Fibroblast of lung (primary cell): Measurements from ENCODE around the gene WHRN. TPM values are rescaled to one million over a fixed set of nuclear protein-coding genes. Genes with fewer than 3 reads are reported as not detected.

Experiments
- DNase-seq, 2 donors: peaks; one replicate each; pipeline versions ENCODE4 v3.0.0 to v3.0.0-alpha.2; 2010; ENCODE audit warnings: low read depth in 2 of 2
- H2AFZ ChIP-seq: 2 replicates; pipeline ENCODE4 v1.5.1; 2012; ENCODE audit warnings: low read length, control low read depth, inconsistent platforms
- H3K27ac ChIP-seq: 2 replicates; pipeline ENCODE4 v1.5.1; 2011; ENCODE audit warnings: low read length, control low read depth; ENCODE audit not compliant: insufficient read depth
- H3K27me3 ChIP-seq: 2 replicates; pipeline ENCODE4 v1.5.1; 2011; ENCODE audit warnings: mild to moderate bottlenecking, low read length; ENCODE audit not compliant: control insufficient read depth, insufficient read depth
- H3K36me3 ChIP-seq: 2 replicates; pipeline ENCODE4 v1.5.1; 2011; ENCODE audit warnings: low read length; ENCODE audit not compliant: control insufficient read depth, insufficient read depth
- H3K4me1 ChIP-seq: 2 replicates; pipeline ENCODE4 v1.5.1; 2011; ENCODE audit warnings: low read length; ENCODE audit not compliant: control insufficient read depth, insufficient read depth; ENCODE audit errors: extremely low read depth
- H3K4me2 ChIP-seq: 2 replicates; pipeline ENCODE4 v1.5.1; 2011; ENCODE audit warnings: low read length, control low read depth; ENCODE audit not compliant: insufficient read depth; ENCODE audit errors: extremely low read depth
- H3K4me3 ChIP-seq, 4 experiments: fragments of 200-600 bp in 1 of 4; sonication (generic) in 1 of 4; replicated peaks in 1 of 4; 2 replicates each; pipeline ENCODE4 v1.5.1; 2011 to 2016; ENCODE audit warnings: low read length in 4 of 4, low read depth in 3 of 4, mild to moderate bottlenecking in 3 of 4, control low read depth in 2 of 4, inconsistent platforms in 1 of 4, mixed read lengths in 1 of 4; ENCODE audit not compliant: insufficient read depth in 1 of 4; ENCODE audit errors: control extremely low read depth in 1 of 4
- H3K79me2 ChIP-seq: 2 replicates; pipeline ENCODE4 v1.5.1; 2012; ENCODE audit warnings: mild to moderate bottlenecking, low read length, inconsistent platforms; ENCODE audit not compliant: control insufficient read depth, insufficient read depth
- H3K9ac ChIP-seq: 2 replicates; pipeline ENCODE4 v1.5.1; 2011; ENCODE audit warnings: mild to moderate bottlenecking, low read length, control low read depth; ENCODE audit not compliant: insufficient read depth
- H3K9me3 ChIP-seq: 2 replicates; pipeline ENCODE4 v1.5.1; 2012; ENCODE audit warnings: low read depth, low read length; ENCODE audit not compliant: control insufficient read depth, insufficient read depth
- H4K20me1 ChIP-seq: 2 replicates; pipeline ENCODE4 v1.5.1; 2011; ENCODE audit warnings: low read length; ENCODE audit not compliant: control insufficient read depth, insufficient read depth; ENCODE audit errors: extremely low read depth
- EZH2 ChIP-seq: IDR thresholded peaks from 2 replicates; pipeline ENCODE4 v1.5.1; 2012; ENCODE audit warnings: low read length, control low read depth, mild to moderate bottlenecking; ENCODE audit errors: missing control alignments
- polyA plus RNA-seq, 2 donors: library from polyadenylated mRNA; depleted of rRNA in 1 of 2; stranded (reverse) in 1 of 2; unstranded in 1 of 2; fragments of >200 nt; gene quantifications; 2 replicates each; pipeline ENCODE4 v1.2.1, GENCODE V29; 2011 to 2012; ENCODE audit warnings: missing spikeins in 1 of 2
- total RNA-seq: library from RNA; depleted of rRNA; stranded (reverse); fragments of >200 nt; gene quantifications from 2 replicates; pipeline ENCODE4 v1.2.1, GENCODE V29; 2014
- TF ChIP-seq, protein P1 (sequence below), 2 donors: IDR thresholded peaks in 1 of 2; conservative IDR thresholded peaks in 1 of 2; 1 replicate in 1 of 2; 2 replicates in 1 of 2; pipeline ENCODE4 v1.5.1; 2011 to 2012; ENCODE audit warnings: low read length in 2 of 2, control low read depth in 1 of 2, inconsistent platforms in 1 of 2, low read depth in 1 of 2, mild to moderate bottlenecking in 1 of 2

Gene WHRN
- total and polyA plus RNA-seq, 2 donors (not counting 1 experiment from before 2014, with no cell fraction given) = 0.16 to 1.8 TPM

- TF ChIP-seq, protein P1, sequence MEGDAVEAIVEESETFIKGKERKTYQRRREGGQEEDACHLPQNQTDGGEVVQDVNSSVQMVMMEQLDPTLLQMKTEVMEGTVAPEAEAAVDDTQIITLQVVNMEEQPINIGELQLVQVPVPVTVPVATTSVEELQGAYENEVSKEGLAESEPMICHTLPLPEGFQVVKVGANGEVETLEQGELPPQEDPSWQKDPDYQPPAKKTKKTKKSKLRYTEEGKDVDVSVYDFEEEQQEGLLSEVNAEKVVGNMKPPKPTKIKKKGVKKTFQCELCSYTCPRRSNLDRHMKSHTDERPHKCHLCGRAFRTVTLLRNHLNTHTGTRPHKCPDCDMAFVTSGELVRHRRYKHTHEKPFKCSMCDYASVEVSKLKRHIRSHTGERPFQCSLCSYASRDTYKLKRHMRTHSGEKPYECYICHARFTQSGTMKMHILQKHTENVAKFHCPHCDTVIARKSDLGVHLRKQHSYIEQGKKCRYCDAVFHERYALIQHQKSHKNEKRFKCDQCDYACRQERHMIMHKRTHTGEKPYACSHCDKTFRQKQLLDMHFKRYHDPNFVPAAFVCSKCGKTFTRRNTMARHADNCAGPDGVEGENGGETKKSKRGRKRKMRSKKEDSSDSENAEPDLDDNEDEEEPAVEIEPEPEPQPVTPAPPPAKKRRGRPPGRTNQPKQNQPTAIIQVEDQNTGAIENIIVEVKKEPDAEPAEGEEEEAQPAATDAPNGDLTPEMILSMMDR (conservative IDR thresholded peaks at IDR 0.05 in 1 of 2, IDR thresholded peaks at IDR 0.05 in 1 of 2; ENCODE audit: low read depth in 1 of 2, low read length in 2 of 2) = no peak
- no peak for TF ChIP-seq EZH2
- peaks cover 15% of the 10 kb centered on the region for H3K27me3 ChIP-seq
Observed at GRCh38 chr9:114525513-114525912, 20.2 kb upstream of the WHRN start.

DNA sequence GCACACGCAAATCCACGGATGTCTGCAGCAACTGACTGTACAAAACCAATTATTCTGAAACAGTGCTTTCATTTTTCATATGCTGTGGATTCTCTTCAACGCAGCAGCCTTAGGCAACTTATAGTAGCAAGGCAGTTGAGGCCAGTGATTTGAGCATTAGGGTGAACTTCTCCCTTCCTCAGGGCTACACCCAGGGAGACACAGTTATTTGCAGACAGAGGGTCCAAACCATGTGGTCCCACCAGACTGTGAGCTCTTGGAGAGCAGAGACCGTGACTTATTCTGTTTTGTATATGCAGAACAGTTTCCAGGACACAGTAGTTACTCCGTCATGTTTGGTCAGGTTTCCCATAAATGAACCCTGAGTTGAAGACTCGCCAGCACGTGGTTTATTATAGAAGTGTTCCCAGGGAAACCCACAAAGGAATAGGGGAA lies 19.0 kb upstream of the WHRN start:
- Histone ChIP-seq H3K9me3 (no peaks in the 10 kb centered on the region), H3K9ac (no peak overlapping the region), H4K20me1 (no peaks in the 10 kb centered on the region), H3K27me3 (peaks cover 19% of the 10 kb centered on the region), H3K4me2 (no peak overlapping the region), H3K79me2 (no peaks in the 10 kb centered on the region), H3K4me1 (no peaks in the 10 kb centered on the region), H3K27ac (no peak overlapping the region), H3K4me3 (no peak overlapping the region), H2AFZ (no peak overlapping the region), H3K36me3 (no peaks in the 10 kb centered on the region)
- DNase-seq = peak; percentile 22 to 61
- TF ChIP-seq EZH2 = no peak
- TF ChIP-seq, protein P1 (conservative IDR thresholded peaks at IDR 0.05 in 1 of 2, IDR thresholded peaks at IDR 0.05 in 1 of 2; ENCODE audit: low read depth in 1 of 2, low read length in 2 of 2) = no peak

More at GRCh38 chr9:114525513-114525912, 20.2 kb upstream of the WHRN start:
- no peaks in the 10 kb centered on the region for H3K79me2 ChIP-seq
- H4K20me1 ChIP-seq = no peaks in the 10 kb centered on the region
- no peak overlapping the region for H3K4me2 ChIP-seq
- H3K4me1 ChIP-seq = no peaks in the 10 kb centered on the region
- no peak overlapping the region for H3K4me3 ChIP-seq
- H3K9ac ChIP-seq = no peak overlapping the region
- no peak overlapping the region for H2AFZ ChIP-seq
- H3K27ac ChIP-seq = no peak overlapping the region
- H3K9me3 ChIP-seq = no peaks in the 10 kb centered on the region
- DNase-seq = peak; percentile 54 to 82
- no peaks in the 10 kb centered on the region for H3K36me3 ChIP-seq

DNA sequence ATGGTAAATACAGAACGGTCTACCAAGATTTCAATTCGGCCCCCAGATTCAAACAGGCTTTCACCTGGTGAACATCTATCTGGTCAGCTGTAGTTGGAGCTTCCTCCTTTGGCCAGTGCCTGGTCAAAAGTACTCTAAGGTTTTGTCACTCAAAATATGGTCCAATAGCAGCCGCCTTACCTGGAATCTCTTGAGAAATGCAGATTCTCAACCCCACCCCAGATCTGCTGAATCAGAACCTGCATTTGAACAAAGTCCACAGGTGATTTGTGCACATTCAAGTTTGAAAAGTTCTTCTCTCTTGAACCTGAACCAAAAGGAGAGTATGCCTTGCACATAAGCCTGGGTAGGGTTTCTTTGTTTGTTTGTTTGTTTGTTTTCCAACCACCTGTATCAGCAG lies 17.6 kb upstream of the WHRN start:
- Histone ChIP-seq H3K4me2 (no peak overlapping the region), H4K20me1 (no peaks in the 10 kb centered on the region), H3K4me3 (no peak overlapping the region), H3K36me3 (no peaks in the 10 kb centered on the region), H3K79me2 (no peaks in the 10 kb centered on the region), H3K27ac (no peak overlapping the region), H3K9ac (no peak overlapping the region), H3K9me3 (no peaks in the 10 kb centered on the region), H2AFZ (no peak overlapping the region), H3K4me1 (no peaks in the 10 kb centered on the region), H3K27me3 (peaks cover 20% of the 10 kb centered on the region)
- no peak for DNase-seq
- TF ChIP-seq, protein P1 (conservative IDR thresholded peaks at IDR 0.05 in 1 of 2, IDR thresholded peaks at IDR 0.05 in 1 of 2; ENCODE audit: low read depth in 1 of 2, low read length in 2 of 2) = no peak
- no peak for TF ChIP-seq EZH2
